HK-2 (cell line): Measurements from ENCODE around the gene KIAA0930.
"Not testable (repeated sequence)": the region's sequence is repeated elsewhere in the genome, so short reads cannot be mapped to it uniquely, and the experiment has no call there.

Experiments
- DNase-seq: peaks from one replicate; pipeline ENCODE4 v3.0.0-alpha.2; 2018; ENCODE audit not compliant: unreplicated experiment

Gene KIAA0930

DNA sequence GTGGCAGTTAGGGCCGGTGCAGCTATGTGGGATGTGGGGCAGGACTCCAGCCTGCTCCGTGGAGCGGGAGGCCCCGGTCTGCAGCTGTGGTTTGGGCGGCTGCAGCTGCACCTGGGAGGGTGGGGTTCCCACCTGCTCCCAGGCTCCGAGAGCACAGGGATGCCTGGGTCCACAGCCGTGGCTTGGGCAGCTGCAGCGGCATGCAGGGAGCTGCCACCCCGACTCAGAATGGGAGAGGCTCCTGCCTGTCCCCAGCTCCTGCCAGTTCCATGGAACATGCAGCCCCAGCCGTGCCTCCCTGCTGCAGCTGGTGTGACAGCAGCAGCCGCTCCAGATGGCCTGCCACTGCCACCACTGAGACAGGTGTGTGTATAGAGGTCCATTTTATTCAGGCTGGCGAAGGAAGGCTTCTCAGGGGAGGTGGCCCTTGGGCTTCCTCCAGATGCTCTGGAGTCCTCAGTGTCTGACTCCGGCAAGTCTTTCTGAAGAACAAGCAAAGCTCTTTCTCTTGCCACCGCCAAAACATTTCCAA is 22.3 kb upstream of the KIAA0930 start:
- no peak for DNase-seq

DNA sequence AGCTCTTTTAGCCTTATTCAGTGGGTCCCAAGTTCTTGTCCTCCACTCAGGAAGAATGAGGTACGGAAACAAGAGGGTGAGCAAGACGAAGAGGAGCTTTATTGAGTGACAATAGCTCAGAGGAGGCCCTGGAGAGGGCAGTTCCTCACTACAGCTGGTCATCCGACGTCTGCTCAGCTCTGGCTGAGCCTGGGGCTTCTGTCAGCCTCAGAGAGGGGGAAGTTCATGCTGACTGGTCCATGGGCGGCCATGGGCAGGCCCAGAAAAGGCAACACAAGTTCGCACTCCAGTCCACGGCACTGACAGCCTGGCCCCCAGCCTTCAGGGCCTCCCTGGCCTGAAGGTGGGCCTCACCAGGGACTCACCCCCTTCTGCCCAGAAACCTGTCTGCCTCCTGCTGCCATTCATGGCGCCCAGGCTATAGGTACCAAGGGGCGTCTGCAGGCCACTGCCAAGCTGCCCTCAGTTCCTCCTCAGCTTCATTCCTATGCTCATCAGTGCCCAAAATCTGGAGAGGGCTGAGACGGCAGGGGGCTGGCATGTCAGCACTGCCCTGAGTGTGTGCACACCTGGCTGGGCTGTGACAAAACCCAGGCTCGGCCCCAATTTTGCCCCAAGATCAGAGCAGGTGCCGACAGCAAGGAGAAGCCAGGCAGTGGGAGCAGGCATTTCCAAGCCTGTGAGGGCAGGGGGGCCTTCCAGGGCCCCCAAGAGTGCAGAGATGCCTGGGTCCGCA is 21.7 kb upstream of the KIAA0930 start:
- no peak for DNase-seq

DNA sequence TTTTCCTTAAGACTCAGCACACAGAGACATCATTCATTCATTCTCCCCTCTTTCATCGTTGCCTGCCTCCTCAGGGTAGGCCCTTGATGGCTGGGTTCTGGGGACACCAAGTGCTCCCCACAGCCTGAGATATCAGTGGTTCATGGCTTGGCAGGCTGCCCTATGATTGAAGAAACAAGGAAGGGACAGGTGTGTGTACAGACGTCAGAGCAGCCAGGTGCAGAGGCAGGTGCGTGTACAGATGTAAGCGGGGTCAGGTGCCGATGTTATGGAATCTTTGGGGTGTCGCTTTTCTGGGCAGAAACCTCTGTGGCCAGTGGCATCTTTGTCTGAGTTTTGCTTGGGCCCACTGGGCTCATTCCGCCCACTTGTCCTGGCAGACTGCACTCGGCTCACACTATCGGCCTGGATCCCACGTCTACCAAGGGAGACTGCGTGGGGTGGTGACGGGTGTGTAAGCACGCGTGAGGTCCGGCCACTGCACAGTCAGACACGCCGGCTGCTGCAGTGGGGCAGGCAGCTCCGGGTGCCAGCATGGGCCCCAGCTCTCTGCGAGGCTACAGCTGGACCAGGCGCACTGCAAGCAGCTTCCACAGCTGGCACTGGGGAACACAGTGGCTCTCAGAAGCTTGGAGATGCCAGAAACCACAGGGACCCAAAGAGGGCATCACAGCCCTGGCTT is 20.9 kb upstream of the KIAA0930 start:
- no peak for DNase-seq

DNA sequence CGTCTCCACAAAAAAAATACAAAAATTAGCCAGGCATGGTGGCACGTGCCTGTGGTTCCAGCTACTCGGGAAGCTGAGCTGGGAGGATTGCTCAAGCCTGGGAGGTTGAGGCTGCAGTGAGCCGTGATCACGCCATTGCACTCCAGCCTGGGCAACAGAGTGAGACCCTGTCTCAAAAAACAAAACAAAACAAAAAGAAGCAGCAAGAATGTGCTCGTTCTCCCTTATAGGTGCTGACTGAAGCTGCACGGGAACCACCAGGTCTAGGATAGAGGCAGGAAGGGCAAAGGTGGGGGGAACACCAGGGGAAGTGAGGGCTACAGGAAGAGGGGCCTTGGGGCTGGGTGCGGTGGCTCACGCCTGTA is 19.7 kb upstream of the KIAA0930 start:
- DNase-seq, result not testable (repeated sequence)

DNA sequence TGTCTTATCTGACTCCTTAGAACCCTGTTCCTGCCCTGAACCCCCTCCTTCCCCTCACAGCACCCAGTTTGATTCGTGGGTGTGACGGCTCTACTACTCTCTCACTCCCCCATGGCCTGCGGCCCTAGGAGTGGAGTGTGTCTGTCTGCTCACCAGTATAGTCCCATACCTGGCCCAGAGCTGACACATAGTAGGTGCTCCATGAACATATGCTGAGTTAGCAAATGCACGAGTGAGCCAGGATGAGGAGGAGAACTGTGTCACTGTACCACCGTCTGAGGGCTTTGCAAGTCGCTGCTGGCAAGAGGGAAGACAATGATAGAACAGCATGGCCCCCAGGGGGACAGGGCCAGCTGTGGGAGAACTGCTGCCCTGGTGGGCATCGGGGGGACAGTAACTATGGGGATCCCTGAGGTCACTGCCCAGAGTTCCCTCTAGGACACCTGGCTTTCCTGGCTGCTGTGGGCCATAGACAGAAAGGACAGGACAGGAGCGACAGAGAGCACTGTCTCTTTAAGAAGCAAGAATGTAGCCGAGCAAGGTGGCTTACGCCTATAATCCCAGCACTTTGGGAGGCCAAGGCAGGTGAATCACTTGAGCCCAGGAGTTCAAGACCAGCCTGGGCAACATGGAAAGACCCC is 19.2 kb upstream of the KIAA0930 start:
- DNase-seq, result no peak

DNA sequence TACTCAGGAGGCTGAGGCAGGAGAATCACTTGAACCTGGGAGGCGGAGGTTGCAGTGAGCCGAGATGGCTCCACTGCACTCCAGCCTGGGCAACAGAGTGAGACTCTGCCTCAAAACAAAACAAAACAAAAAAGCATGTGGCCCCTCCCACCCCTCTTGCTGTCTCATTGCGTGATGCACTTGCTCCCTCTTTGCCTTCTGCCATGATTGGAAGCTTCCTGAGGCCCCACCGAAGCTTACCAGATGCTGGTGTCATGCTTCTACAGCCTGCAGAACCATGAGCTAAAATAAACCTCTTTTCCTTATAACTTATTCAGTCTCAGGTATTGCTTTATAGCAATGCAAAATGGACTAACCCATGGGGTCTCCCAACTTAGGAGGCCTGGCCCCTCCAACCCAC is 17.2 kb upstream of the KIAA0930 start:
- DNase-seq, result not testable (repeated sequence)

DNA sequence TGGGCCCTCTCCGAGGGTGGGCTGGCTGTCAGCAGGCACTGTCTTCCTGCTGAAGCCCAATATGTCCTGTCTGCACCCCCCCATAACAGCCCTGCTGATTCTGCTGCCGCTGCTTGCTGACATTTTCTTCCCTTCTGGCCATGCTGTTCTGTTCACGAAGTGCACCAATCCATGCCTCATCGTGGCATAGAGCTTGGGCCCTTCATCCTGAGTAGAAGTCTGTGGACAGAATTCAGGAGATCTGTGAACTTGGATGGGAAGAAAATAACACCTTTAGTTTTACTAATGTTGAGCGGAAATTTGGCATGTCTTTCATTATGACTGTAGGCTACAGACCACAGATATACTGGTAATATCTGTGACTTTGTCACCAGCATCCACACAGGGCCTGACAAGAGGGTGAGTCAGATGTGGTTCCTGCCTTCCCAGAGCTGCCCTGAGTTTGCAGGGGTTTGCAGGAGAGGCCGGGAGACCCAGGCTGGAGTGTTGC is 14.1 kb upstream of the KIAA0930 start:
- no peak for DNase-seq

DNA sequence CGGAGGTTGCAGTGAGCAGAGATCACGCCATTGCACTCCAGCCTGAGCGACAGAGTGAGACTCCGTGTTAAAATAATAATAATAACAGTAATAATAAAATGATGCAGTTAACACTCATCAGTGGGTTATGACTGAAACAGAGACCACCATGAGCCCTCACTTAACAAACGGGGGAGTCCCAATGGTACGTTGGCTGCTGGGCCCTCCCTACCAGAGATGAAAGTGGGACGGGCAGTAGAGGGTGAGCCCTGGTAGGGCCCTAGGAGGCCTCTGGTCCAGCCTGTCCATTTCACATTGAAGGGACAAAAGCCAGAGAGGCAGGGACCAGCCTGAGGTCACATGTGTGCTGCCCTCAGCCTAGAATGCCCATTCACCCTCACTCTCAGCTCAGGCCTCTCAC is 13.7 kb upstream of the KIAA0930 start:
- no peak for DNase-seq

DNA sequence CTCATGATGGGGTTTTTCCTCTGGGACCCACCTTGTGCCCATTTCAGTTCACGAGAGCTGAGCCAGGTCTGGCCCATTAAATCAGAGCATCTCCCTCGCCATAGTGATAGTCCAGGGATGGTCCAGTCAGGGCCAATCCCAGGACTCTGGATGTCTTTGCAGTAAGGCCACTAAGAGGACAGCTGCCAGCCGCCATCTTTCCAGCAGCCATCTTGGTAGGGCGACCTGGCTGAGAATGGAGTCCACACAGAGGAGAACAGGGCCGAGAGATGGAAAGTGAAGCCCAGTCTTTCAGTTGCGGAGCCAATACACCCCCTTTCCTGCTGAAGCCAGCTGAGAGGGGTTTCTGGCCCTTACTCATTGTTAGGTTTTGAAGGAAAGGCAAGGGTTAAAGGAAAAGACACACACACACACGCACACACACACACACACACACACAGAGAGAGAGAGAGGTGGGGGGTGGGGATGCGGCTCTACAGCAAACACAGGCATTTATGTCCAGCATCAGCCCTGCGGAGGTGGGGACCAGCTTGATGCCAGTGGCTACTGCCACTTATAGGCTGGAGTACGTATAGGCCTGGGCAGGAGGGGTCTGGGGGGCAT is 12.4 kb upstream of the KIAA0930 start:
- no peak for DNase-seq

DNA sequence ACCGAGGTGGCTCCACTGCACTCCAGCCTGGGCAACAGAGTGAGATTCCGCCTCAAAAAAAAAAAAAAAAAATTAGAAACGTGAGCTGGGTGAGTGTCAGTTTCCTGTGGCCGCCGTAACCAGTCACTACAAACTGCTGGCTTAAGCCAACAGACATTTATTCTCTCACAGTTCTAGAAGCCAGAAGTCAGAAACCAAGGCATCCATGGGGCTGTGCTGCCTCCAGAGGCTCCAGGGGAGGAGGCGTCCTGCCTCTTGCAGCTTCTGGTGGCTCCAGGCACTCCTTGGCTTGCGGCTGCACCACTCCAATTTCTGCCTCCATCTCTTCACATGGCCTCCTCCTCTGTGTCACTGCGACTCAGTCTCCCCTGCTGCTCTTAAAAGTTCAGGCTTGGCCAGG is 11.1 kb upstream of the KIAA0930 start:
- DNase-seq, result no peak

DNA sequence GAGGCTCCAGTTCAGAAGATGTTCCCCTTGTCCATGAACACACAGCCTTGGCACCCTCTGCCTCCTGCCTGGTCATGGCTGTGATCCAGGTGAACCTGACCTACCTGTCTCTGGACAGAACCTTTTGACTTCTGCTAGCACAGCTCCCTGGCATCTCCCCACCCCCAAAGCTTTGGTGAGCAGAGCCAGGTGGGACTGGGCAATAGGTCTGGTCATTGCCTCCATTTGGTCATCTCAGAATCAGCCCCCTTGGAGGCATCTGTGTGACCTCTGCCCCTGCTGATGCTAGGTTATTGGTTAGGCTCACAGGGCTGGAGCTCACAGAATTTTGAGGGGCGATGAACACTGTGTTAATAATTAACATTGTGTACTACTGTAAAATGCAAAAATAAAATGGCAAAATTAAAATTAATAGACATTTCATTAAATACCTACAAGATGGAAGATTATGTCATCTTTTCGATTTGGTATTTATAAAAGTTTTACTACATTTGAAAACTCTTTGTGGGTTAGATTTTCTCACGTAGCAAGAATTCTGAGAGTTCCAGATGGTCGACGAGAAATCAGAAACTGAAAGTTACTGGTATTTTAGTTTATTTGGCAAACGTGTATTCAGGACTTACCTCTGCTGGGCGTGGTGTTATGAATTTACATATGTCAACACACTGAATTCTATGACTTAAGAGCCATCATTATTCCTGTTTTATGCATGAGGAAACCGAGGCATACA is 8.3 kb upstream of the KIAA0930 start:
- no peak for DNase-seq

DNA sequence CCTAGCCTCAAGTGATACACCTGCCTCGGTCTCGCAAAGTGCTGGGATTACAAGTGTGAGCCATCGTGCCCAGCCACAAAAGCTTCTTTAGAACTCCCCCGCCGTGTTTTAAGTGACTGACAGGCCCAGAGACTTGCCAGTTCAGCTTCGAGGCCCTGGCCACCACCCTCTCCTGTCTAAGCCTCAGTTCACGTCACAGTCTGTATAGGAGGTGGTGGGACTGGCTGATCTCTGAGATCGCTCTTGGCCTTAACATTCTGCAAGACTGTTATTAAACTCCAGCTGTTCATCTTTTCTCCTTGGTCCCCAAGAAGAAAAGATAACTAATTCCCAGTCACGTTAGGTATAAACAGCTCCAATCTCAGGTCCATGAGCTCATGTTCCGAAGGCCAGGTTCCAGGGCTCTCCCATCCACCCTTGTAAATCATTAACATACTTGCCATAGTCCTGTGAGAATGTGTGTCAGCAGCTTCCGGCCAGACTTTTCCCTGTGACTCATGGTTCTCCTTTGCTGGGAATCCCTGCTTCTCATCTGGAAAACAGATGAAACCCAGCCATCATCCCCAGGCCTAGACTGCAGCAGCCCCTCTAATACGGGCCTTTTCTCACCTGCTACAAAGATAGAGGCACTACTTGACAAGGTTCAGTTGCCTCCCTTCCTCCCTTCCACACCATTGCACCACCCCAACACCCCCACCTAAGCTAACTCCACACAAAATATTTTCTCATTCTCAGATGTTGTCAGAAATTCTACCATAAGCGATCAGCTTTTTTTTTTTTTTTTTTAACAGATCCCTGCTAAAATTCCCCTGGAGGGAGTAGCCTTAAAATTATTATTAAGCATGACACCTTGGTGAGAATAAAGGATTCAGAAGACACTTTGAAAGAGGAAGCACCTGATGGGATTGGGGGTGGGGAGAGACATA is 5.6 kb upstream of the KIAA0930 start:
- peak; percentile 77 for DNase-seq

DNA sequence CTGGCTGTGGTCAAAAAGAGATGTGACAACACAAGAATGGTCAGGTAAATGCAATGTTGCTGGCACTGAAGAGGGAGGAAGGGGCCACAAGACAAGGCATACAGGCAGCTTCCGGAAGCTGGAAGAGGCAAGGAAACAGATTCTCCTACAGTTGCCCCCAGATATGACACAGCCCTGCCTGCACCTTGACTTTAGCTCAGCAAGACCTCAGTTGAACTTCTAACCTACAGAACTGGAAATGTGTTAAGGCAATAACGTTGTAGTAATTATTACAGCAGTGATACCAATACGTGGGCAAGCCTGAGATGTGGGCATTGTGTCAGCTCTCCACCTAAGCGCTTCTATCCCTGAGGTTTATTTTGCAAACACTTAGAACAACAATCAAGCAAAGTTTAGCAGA is 4.2 kb upstream of the KIAA0930 start:
- no peak for DNase-seq

DNA sequence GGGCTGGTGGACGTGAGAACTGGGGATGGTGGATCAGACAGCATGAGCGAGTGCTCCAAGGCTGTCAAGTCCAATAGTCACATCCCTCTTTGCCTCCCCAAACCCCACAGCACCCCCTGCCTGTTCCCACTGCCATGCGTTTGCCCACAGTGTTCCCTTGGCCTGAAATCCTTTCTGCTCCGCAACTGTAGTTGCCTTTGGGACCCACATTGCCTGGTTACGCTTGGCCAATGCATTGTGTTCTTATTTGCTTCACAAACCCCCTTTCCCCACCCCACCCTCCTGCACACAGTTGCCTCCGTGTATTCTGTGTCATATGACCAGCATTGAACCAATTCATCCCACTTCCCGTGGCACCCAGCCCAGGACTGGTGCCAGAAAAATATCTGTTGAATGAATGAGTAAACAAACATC is 2.1 kb upstream of the KIAA0930 start:
- no peak for DNase-seq

DNA sequence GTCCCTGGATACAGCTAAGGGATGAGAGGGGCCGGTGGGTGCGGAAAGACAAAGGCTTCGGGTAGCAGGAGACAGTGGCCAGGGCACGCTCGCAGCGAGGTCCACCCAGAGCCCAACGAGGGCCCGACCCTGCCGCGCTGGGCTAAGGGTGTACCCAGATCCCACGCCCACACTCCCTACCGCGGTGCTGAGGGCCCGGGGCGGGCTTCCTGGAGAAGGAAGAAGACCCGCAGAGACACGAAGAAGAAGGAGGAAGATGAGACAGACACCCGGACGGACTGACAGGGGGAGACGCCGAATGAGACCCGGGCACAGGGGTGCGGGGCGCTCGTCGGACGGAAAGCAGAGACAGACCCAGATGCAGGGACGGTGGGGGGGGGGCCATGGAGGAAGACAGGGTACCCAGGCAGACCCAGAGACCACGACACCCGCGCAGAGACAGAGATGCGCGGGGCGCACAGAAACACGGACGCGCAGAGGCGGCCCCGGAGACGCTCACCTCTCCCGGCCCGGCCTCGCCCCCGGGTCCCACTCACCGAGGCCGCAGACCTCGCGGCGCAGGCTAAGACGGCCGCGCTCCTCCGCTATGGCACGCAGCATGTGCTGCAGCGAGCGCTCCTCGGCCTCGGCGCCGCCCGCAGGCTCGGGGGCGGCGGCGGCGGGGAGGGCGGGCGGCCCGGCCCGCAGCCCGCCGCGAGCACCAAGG is 437 bp downstream of the KIAA0930 start:
- DNase-seq, result peak; percentile 19

DNA sequence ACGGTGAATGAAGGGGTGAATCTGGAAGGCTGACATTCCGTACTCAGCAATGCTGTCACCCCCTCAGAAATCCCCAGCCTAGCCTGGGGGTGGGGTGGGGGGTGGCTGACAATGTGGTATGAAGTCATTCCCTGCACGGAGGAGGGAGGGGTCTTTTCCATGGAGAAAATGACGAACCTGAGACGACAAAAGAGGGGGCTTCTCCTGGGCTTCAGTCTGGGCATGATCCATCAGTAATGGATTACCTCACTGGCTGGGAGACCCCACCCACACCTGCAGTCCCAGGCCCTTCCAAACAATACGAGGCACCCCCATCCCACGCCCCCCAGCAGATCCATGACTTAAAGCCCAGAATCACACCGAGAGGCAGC is 1.0 kb downstream of the KIAA0930 start:
- DNase-seq, result no peak

DNA sequence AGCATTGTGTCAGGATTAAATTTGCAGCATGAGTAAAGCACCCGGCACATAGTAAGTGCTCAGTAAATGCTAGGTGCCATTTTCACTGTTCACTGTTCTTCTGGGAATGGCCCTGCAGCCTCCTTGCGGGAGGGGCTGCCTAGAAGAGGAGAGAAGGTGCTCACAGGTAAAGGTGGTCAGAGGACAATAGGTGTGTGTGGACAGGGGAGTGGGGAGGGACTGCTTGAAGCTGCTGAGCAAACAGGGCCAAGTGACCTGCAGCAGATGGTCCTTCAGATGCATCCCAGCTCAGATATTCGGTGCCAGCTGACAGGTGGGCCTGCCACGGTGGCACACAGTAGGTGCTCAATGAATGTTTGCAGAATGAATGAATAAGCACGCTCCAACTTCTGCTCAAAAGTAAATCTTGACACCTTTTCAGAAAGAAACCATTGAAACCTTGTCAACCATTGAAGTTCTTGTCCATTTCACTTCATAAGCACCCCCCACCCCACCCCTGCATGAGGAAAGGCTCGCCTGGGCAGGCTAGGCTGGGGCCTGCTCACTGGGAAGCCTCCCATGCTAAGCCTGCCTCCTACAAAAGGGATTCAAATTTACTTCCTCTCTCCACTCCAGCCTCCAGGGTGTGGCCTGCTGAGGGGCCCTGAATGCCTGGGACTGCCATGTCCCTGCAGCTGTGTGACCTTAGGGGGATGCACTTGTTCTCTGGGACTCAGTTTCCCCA is 1.6 kb downstream of the KIAA0930 start:
- no peak for DNase-seq

DNA sequence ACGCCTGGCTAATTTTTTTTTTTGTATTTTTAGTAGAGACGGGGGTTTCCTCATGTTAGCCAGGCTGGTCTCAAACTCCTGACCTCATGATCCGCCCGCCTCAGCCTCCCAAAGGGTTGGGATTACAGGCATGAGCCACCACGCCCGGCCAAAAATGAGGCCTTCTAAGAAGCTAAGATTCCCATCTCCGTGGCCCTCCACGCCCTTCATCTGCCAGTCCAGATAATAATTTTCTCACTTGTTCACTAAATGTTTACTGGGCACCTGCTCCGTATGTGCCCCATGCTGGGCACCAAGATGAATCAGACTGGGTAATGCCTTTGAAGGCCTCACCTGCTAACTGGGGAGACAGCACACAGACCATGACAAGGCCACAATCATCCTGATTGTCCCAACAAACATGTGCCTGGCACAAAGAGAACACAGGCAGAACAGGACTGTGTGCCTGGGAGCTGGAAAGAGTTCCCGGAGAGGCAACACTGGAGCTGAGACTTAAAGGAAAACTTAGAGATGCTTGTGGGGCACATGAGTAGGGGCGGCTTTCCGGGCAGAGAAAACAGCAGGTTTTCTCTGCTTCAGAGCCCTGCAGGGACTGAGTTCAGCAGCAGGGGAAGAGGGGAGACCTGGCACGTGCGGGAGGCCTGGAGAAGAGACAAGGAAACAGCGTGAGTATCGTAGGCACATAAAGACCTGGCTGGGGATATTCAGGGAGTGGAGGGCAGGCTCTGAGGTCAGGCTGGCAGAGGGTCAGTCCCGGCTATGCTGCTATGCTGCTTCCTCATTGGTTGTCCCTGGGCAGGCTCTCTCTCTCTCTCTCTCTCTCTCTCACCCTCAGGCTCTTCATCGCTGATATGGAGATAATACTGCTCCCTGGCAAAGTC is 2.4 kb downstream of the KIAA0930 start:
- DNase-seq, result no peak
